Measurements from ENCODE around the gene GLRA3.

GRCh38 chr4:174716986-174717770 is 111.9 kb downstream of the GLRA3 start:
- TF ChIP-seq CTCF (IDR thresholded peaks at IDR 0.05) (no peak), EP300 (IDR thresholded peaks at IDR 0.05) (no peak), POLR2A (IDR thresholded peaks at IDR 0.05) (no peak)

Data from ovary (tissue), 3 donors.